SH-SY5Y (cell line): Measurements from ENCODE around the gene HEPHL1.

Source experiments
- GATA2 ChIP-seq: IDR thresholded peaks from 2 replicates; pipeline ENCODE4 v1.6.1; 2011; ENCODE audit warnings: mild to moderate bottlenecking, low read depth, low read length
- GATA3 ChIP-seq: IDR thresholded peaks from 2 replicates; pipeline ENCODE4 v1.6.1; 2011; ENCODE audit warnings: low read depth, mild to moderate bottlenecking, low read length, moderate library complexity

The HEPHL1 gene

GRCh38 chr11:94048032-94048709, 27.0 kb downstream of the HEPHL1 start:
- TF ChIP-seq GATA2 (no peak), GATA3 (no peak)

- TF ChIP-seq GATA2 (no peak), GATA3 (no peak)
Observed at GRCh38 chr11:94049351-94049750, 28.2 kb downstream of the HEPHL1 start.

GRCh38 chr11:94058630-94059029, 37.5 kb downstream of the HEPHL1 start:
- no peak for TF ChIP-seq GATA2
- TF ChIP-seq GATA3 = no peak

GRCh38 chr11:94059065-94059464, 37.9 kb downstream of the HEPHL1 start:
- TF ChIP-seq GATA3 = no peak
- no peak for TF ChIP-seq GATA2

GRCh38 chr11:94060401-94060800, 39.2 kb downstream of the HEPHL1 start:
- TF ChIP-seq GATA2 (no peak), GATA3 (no peak)

- TF ChIP-seq GATA3 = no peak
- TF ChIP-seq GATA2 = no peak
Observed at GRCh38 chr11:94062360-94062759, 41.2 kb downstream of the HEPHL1 start.

GRCh38 chr11:94066901-94067429, 45.8 kb downstream of the HEPHL1 start:
- TF ChIP-seq GATA2 (no peak), GATA3 (no peak)

- TF ChIP-seq GATA2 (no peak), GATA3 (no peak)
Observed at GRCh38 chr11:94068764-94069163, 47.6 kb downstream of the HEPHL1 start.

- TF ChIP-seq GATA2 (no peak), GATA3 (no peak)
Observed at GRCh38 chr11:94077552-94078293, 56.6 kb downstream of the HEPHL1 start.

GRCh38 chr11:94084164-94084563, 63.0 kb downstream of the HEPHL1 start:
- TF ChIP-seq GATA2 = no peak
- TF ChIP-seq GATA3 = no peak

- TF ChIP-seq GATA3 (no peak), GATA2 (no peak)
Observed at GRCh38 chr11:94088906-94089305, 67.8 kb downstream of the HEPHL1 start.

GRCh38 chr11:94089341-94089740, 68.2 kb downstream of the HEPHL1 start:
- TF ChIP-seq GATA3 (no peak), GATA2 (no peak)

- TF ChIP-seq GATA3 = no peak
Observed at GRCh38 chr11:94090401-94090800, 69.2 kb downstream of the HEPHL1 start.

- TF ChIP-seq GATA3 (no peak), GATA2 (no peak)
Observed at GRCh38 chr11:94091091-94091490, 69.9 kb downstream of the HEPHL1 start.

GRCh38 chr11:94100253-94100652, 79.1 kb downstream of the HEPHL1 start:
- TF ChIP-seq GATA3 = no peak
- TF ChIP-seq GATA2 = no peak

- TF ChIP-seq GATA2 = no peak
- no peak for TF ChIP-seq GATA3
Observed at GRCh38 chr11:94103471-94103870, 82.3 kb downstream of the HEPHL1 start.
